ENCODE results near the gene RABGAP1. TPM values are rescaled to one million over a fixed set of nuclear protein-coding genes. Genes with fewer than 3 reads are reported as not detected.

RABGAP1 gene
- total and polyA plus RNA-seq, 2 experiments from 2014 or later = 8.5 to 33.9 TPM

DNA sequence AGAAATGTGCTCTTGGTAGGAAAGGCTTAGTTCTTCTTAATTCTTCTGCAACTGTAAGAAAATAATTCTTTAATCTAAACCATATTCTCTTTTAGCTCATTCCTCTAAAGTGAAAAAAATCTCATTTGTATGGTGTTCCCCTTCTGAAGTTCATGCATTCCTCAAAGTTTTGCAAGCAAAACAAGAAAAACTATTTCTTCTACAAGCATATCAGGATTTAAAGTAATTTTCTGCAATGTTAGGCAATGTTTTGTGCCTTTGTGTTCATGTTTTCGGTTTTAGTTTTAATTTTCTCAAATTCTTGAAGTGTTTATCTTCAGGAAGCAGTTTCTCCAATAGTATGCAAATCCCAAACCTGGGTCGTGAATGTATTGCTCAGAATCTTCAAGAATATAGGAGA lies 80.0 kb downstream of the RABGAP1 start:
- Histone ChIP-seq H3K27ac (ENCODE audit: low read depth) (no peak overlapping the region), H3K9me2 (ENCODE audit: insufficient read depth) (no peaks in the 10 kb centered on the region), H3K4me2 (no peak overlapping the region), H3K4me3 (no peak overlapping the region), H3K79me2 (replicated peaks; ENCODE audit: insufficient read depth) (no peaks in the 10 kb centered on the region), H3K36me3 (ENCODE audit: insufficient read depth) (peaks cover 13% of the 10 kb centered on the region; the same call in 1 of the 2 replicates), H3K27me3 (ENCODE audit: insufficient read depth) (no peaks in the 10 kb centered on the region), H3K4me1 (ENCODE audit: insufficient read depth) (no peaks in the 10 kb centered on the region), H3F3A (replicated peaks; ENCODE audit: low read depth) (no peaks in the 10 kb centered on the region), H4K20me1 (replicated peaks; ENCODE audit: insufficient read depth) (0 out of 2 replicates have a peak, but pooled peaks cover 3% of the 10 kb centered on the region), H2AFZ (no peak overlapping the region)
- ATAC-seq = no peak
- Mint-ChIP-seq H3K27me3 (ENCODE audit: insufficient read depth, low read depth, poor library complexity) (no peaks in the 10 kb centered on the region), H3K4me3 (no peak overlapping the region), H3K36me3 (ENCODE audit: low read depth) (peaks cover 40% of the 10 kb centered on the region), H3K4me1 (no peaks in the 10 kb centered on the region), H3K9me3 (no peaks in the 10 kb centered on the region), H3K27ac (no peak overlapping the region)
- TF ChIP-seq, protein P1, sequence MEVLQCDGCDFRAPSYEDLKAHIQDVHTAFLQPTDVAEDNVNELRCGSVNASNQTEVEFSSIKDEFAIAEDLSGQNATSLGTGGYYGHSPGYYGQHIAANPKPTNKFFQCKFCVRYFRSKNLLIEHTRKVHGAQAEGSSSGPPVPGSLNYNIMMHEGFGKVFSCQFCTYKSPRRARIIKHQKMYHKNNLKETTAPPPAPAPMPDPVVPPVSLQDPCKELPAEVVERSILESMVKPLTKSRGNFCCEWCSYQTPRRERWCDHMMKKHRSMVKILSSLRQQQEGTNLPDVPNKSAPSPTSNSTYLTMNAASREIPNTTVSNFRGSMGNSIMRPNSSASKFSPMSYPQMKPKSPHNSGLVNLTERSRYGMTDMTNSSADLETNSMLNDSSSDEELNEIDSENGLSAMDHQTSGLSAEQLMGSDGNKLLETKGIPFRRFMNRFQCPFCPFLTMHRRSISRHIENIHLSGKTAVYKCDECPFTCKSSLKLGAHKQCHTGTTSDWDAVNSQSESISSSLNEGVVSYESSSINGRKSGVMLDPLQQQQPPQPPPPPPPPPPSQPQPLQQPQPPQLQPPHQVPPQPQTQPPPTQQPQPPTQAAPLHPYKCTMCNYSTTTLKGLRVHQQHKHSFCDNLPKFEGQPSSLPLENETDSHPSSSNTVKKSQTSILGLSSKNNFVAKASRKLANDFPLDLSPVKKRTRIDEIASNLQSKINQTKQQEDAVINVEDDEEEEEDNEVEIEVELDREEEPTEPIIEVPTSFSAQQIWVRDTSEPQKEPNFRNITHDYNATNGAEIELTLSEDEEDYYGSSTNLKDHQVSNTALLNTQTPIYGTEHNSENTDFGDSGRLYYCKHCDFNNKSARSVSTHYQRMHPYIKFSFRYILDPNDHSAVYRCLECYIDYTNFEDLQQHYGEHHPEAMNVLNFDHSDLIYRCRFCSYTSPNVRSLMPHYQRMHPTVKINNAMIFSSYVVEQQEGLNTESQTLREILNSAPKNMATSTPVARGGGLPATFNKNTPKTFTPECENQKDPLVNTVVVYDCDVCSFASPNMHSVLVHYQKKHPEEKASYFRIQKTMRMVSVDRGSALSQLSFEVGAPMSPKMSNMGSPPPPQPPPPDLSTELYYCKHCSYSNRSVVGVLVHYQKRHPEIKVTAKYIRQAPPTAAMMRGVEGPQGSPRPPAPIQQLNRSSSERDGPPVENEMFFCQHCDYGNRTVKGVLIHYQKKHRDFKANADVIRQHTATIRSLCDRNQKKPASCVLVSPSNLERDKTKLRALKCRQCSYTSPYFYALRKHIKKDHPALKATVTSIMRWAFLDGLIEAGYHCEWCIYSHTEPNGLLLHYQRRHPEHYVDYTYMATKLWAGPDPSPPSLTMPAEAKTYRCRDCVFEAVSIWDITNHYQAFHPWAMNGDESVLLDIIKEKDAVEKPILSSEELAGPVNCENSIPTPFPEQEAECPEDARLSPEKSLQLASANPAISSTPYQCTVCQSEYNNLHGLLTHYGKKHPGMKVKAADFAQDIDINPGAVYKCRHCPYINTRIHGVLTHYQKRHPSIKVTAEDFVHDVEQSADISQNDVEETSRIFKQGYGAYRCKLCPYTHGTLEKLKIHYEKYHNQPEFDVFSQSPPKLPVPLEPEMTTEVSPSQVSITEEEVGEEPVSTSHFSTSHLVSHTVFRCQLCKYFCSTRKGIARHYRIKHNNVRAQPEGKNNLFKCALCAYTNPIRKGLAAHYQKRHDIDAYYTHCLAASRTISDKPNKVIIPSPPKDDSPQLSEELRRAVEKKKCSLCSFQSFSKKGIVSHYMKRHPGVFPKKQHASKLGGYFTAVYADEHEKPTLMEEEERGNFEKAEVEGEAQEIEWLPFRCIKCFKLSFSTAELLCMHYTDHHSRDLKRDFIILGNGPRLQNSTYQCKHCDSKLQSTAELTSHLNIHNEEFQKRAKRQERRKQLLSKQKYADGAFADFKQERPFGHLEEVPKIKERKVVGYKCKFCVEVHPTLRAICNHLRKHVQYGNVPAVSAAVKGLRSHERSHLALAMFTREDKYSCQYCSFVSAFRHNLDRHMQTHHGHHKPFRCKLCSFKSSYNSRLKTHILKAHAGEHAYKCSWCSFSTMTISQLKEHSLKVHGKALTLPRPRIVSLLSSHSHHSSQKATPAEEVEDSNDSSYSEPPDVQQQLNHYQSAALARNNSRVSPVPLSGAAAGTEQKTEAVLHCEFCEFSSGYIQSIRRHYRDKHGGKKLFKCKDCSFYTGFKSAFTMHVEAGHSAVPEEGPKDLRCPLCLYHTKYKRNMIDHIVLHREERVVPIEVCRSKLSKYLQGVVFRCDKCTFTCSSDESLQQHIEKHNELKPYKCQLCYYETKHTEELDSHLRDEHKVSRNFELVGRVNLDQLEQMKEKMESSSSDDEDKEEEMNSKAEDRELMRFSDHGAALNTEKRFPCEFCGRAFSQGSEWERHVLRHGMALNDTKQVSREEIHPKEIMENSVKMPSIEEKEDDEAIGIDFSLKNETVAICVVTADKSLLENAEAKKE (CRISPR knock-in tag; IDR thresholded peaks at IDR 0.05) = no peak
- no peak for TF ChIP-seq POLR2AphosphoS5 (IDR thresholded peaks at IDR 0.05; ENCODE audit: low read depth)
- TF ChIP-seq CREB1 (CRISPR knock-in tag; IDR thresholded peaks at IDR 0.05; ENCODE audit: low read depth) = no peak
- no peak for TF ChIP-seq NANOG (IDR thresholded peaks at IDR 0.05; ENCODE audit: borderline replicate concordance)
- no peak for TF ChIP-seq JUNB (IDR thresholded peaks at IDR 0.05; ENCODE audit: unreplicated experiment)
- TF ChIP-seq ZNF114 (CRISPR knock-in tag; IDR thresholded peaks at IDR 0.05) = no peak
- TF ChIP-seq, protein P2, sequence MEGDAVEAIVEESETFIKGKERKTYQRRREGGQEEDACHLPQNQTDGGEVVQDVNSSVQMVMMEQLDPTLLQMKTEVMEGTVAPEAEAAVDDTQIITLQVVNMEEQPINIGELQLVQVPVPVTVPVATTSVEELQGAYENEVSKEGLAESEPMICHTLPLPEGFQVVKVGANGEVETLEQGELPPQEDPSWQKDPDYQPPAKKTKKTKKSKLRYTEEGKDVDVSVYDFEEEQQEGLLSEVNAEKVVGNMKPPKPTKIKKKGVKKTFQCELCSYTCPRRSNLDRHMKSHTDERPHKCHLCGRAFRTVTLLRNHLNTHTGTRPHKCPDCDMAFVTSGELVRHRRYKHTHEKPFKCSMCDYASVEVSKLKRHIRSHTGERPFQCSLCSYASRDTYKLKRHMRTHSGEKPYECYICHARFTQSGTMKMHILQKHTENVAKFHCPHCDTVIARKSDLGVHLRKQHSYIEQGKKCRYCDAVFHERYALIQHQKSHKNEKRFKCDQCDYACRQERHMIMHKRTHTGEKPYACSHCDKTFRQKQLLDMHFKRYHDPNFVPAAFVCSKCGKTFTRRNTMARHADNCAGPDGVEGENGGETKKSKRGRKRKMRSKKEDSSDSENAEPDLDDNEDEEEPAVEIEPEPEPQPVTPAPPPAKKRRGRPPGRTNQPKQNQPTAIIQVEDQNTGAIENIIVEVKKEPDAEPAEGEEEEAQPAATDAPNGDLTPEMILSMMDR (conservative IDR thresholded peaks at IDR 0.05; ENCODE audit: low read depth in 2 of 2) = no peak
- no peak for TF ChIP-seq STAT1 (IDR thresholded peaks at IDR 0.05; ENCODE audit: unreplicated experiment)
- TF ChIP-seq EZH2 (IDR thresholded peaks at IDR 0.05; ENCODE audit: low read depth, unreplicated experiment) = no peak
- TF ChIP-seq, protein P3, sequence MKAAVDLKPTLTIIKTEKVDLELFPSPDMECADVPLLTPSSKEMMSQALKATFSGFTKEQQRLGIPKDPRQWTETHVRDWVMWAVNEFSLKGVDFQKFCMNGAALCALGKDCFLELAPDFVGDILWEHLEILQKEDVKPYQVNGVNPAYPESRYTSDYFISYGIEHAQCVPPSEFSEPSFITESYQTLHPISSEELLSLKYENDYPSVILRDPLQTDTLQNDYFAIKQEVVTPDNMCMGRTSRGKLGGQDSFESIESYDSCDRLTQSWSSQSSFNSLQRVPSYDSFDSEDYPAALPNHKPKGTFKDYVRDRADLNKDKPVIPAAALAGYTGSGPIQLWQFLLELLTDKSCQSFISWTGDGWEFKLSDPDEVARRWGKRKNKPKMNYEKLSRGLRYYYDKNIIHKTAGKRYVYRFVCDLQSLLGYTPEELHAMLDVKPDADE (IDR thresholded peaks at IDR 0.05) = no peak
- no peak for TF ChIP-seq ZNF331 (CRISPR knock-in tag; IDR thresholded peaks at IDR 0.05; ENCODE audit: low read depth)
- TF ChIP-seq EZH2phosphoT487 (IDR thresholded peaks at IDR 0.05; ENCODE audit: unreplicated experiment) = no peak
- TF ChIP-seq, protein P4, sequence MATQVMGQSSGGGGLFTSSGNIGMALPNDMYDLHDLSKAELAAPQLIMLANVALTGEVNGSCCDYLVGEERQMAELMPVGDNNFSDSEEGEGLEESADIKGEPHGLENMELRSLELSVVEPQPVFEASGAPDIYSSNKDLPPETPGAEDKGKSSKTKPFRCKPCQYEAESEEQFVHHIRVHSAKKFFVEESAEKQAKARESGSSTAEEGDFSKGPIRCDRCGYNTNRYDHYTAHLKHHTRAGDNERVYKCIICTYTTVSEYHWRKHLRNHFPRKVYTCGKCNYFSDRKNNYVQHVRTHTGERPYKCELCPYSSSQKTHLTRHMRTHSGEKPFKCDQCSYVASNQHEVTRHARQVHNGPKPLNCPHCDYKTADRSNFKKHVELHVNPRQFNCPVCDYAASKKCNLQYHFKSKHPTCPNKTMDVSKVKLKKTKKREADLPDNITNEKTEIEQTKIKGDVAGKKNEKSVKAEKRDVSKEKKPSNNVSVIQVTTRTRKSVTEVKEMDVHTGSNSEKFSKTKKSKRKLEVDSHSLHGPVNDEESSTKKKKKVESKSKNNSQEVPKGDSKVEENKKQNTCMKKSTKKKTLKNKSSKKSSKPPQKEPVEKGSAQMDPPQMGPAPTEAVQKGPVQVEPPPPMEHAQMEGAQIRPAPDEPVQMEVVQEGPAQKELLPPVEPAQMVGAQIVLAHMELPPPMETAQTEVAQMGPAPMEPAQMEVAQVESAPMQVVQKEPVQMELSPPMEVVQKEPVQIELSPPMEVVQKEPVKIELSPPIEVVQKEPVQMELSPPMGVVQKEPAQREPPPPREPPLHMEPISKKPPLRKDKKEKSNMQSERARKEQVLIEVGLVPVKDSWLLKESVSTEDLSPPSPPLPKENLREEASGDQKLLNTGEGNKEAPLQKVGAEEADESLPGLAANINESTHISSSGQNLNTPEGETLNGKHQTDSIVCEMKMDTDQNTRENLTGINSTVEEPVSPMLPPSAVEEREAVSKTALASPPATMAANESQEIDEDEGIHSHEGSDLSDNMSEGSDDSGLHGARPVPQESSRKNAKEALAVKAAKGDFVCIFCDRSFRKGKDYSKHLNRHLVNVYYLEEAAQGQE (IDR thresholded peaks at IDR 0.05; ENCODE audit: unreplicated experiment) = no peak
- no peak for DNase-seq (ENCODE audit: low spot score)

Measured in GM23338 (cell line).